Iris pigment epithelial cell (primary cell): ENCODE data around the gene FAM236A.
"Not testable (repeated sequence)": the region's sequence is repeated elsewhere in the genome, so short reads cannot be mapped to it uniquely, and the experiment has no call there.

Experiments
- DNase-seq: peaks from one replicate; pipeline ENCODE4 v3.0.0-alpha.2; 2011; ENCODE audit warnings: low read depth

Gene FAM236A

GRCh38 chrX:72937906-72938305, at the start of gene FAM236A:
Gene FAM236A, plus strand, starts transcription at chrX:72938206. Its CDS starts 57 bp downstream, at chrX:72938263.
- DNase-seq: not testable (repeated sequence)

DNA sequence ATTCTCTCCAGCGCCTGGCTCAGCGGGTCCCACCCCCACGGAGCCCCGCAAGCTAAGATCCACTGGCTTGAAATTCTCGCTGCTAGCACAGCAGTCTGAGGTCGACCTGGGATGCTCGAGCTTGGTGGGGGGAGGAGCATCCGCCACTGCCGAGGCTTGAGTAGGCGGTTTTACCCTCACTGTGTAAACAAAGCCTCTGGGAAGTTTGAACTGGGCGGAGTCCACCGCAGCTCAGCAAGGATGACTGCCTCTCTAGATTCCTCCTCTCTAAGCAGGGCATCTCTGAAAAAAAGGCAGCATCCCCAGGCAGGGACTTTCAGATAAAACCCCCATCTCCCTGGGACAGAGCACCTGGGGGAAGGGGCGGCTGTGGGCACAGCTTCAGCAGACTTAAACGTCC, 48.3 kb upstream of the FAM236A start:
- not testable (repeated sequence) for DNase-seq

DNA sequence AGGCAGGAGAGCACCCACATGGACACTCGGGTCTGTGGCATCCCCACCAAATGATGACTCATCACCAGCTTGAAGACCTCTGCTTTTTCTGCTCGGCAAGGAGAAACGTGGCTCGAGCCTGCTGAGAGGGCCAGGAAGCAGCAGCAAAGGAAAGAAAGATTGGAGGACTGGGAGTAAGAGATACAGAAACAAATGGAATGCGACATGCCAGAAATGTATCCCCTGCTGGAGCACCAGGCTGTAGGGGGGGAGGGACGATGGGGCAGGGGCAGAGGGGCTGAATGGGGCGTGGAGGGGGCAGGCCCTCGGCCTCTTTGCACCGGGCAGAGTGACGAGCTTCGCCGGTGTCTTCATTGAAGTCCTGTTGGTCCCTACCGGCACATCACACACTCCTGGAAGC, 25.7 kb upstream of the FAM236A start, which contains the start of gene FAM236C:
Gene FAM236C (plus strand): TSS at position 301 of the 400 bp plus-strand sequence. CDS start 100 bp downstream, outside the sequence.
- not testable (repeated sequence) for DNase-seq

DNA sequence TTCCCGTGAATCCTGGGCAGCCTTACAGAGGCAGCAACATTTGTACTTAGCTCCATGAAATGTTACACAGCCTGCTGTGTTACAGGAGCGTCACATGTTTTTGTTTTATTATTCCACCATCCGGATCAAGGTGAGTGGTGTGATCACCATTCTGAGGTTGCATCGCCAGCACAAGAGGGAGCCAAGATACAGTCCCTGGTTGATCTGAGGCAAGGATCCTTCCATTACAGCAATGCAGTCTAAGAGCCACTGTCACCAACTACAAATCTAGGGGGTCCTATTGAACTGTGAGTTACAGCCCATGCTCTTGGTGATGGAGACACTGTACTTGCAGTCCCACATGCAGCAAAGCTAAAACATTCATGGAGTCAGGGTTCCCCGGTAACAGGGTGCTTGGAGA, 21.9 kb upstream of the FAM236A start:
- not testable (repeated sequence) for DNase-seq

DNA sequence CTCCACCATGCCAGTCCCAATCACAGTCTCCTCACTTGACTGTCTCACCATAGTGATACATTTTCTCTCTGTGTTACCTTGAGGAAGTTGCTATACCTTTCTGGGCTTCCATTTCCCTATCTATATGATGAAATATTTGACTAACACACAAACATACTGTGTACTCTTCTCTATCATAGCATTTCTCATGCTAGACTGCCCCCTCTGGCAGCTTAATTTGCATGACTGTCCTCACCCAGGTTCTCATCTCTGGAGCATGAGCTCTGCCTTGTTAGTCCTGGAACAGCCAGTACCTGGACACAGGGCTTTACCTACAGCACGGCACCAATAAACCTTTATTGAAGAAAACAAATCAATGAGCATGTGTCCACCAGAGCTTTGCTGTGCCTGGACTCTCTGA, 5.7 kb upstream of the FAM236A start:
- DNase-seq: not testable (repeated sequence)

- not testable (repeated sequence) for DNase-seq
These were observed 1.6 kb upstream of the FAM236A start for GRCh38 chrX:72936455-72936854.

- DNase-seq: not testable (repeated sequence)
These were observed 1.0 kb upstream of the FAM236A start for GRCh38 chrX:72936882-72937455.

- DNase-seq: not testable (repeated sequence)
These were observed 4.3 kb downstream of the FAM236A start for GRCh38 chrX:72942272-72942671.

GRCh38 chrX:72943035-72943818, 5.2 kb downstream of the FAM236A start:
- DNase-seq: not testable (repeated sequence)

DNA sequence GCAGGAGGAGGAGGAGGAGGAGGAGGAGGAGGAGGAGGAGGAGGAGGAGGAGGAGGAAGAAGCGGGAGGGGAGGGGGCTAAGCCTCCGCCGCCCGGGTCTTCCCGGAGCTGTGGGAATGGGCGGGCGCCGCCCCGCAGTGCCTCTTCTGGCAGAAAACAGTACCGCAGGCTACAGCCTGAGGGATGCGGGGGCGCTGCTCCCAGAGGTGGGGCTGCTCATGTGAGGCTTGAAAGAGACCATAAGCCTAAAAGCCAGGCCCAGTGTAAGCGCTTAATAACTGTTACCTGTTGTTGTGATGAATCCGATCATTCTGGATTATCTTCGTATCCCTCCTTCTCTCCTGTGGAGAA, 5.8 kb downstream of the FAM236A start, which contains the start of gene DMRTC1:
Gene DMRTC1 (minus strand): TSS at position 19 of the 351 bp plus-strand sequence. CDS start 68,143 bp downstream, outside the sequence.
- DNase-seq: not testable (repeated sequence)

DNA sequence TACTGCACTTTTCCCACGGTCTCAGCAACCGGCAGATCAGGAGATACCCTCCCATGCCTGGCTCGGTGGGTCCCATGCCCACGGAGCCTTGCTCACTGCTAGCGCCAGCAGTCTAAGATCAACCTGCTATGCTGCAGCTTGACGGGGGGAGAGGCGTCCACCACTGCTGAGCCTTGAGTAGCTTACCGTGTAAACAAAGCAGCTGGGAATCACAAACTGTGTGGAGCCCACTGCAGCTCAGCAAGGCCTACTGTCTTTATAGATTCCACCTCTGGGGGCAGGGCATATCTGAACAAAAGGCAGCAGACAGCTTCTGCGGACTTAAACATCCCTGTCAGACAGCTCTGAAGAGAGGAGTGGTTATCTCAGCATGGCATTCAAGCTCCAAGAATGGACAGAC, 22.0 kb downstream of the FAM236A start:
- not testable (repeated sequence) for DNase-seq

GRCh38 chrX:72971859-72972258, 33.9 kb downstream of the FAM236A start:
- not testable (repeated sequence) for DNase-seq

- not testable (repeated sequence) for DNase-seq
These were observed 36.9 kb downstream of the FAM236A start for GRCh38 chrX:72974885-72975284.

GRCh38 chrX:72980894-72981469, 43.0 kb downstream of the FAM236A start:
- DNase-seq: not testable (repeated sequence)
